Midbrain (tissue), 1 donor: ENCODE data around the gene MRPS14.
"Not testable (repeated sequence)": the region's sequence is repeated elsewhere in the genome, so short reads cannot be mapped to it uniquely, and the experiment has no call there.

Experiments
- DNase-seq: peaks from one replicate; lab custom pipeline; 2025; lab: John Stamatoyannopoulos, UW

MRPS14 gene

GRCh38 chr1:175023922-175024242 is 657 bp upstream of the MRPS14 start:
- DNase-seq, result not testable (repeated sequence)

GRCh38 chr1:175019524-175019923 is 3.7 kb downstream of the MRPS14 start:
- DNase-seq, result no peak

GRCh38 chr1:175015243-175015642 is 8.0 kb downstream of the MRPS14 start:
- DNase-seq, result no peak

GRCh38 chr1:175013445-175013844 is 9.8 kb downstream of the MRPS14 start:
- no peak for DNase-seq

GRCh38 chr1:175009532-175009931 is 13.7 kb downstream of the MRPS14 start:
- no peak for DNase-seq

GRCh38 chr1:175005085-175005783 is 18.0 kb downstream of the MRPS14 start:
- DNase-seq, result no peak

GRCh38 chr1:175003521-175003920 is 19.7 kb downstream of the MRPS14 start:
- no peak for DNase-seq

GRCh38 chr1:175002910-175003517 is 20.2 kb downstream of the MRPS14 start:
- no peak for DNase-seq

- no peak for DNase-seq
These were observed 22.5 kb downstream of the MRPS14 start for GRCh38 chr1:175000697-175001187.

GRCh38 chr1:174999936-175000696 is 23.1 kb downstream of the MRPS14 start, which contains the start of gene CACYBP:
Gene CACYBP (plus strand): TSS chr1:174999947. CDS start chr1:175000181, 234 bp downstream.
- no peak for DNase-seq

- DNase-seq, result peak; percentile 99
These were observed 23.8 kb downstream of the MRPS14 start for GRCh38 chr1:174999216-174999935.

- DNase-seq, result peak; percentile 68
These were observed 24.5 kb downstream of the MRPS14 start for GRCh38 chr1:174998569-174999215.

- DNase-seq, result no peak
These were observed 26.2 kb downstream of the MRPS14 start for GRCh38 chr1:174997041-174997440.

GRCh38 chr1:174996476-174996875 is 26.7 kb downstream of the MRPS14 start:
- no peak for DNase-seq

- DNase-seq, result no peak
These were observed 27.3 kb downstream of the MRPS14 start for GRCh38 chr1:174995916-174996315.

GRCh38 chr1:174995121-174995520 is 28.1 kb downstream of the MRPS14 start:
- DNase-seq, result no peak

- DNase-seq, result no peak
These were observed 31.8 kb downstream of the MRPS14 start for GRCh38 chr1:174991473-174991872.

- DNase-seq, result peak; percentile 55
These were observed 32.7 kb downstream of the MRPS14 start for GRCh38 chr1:174990382-174990999.

- DNase-seq, result peak; percentile 14
These were observed 33.5 kb downstream of the MRPS14 start for GRCh38 chr1:174989536-174990220.

- no peak for DNase-seq
These were observed 34.2 kb downstream of the MRPS14 start for GRCh38 chr1:174988986-174989385.

- no peak for DNase-seq
These were observed 34.7 kb downstream of the MRPS14 start for GRCh38 chr1:174988539-174988938.
